ENCODE data around the gene RNU6-9.

GRCh38 chr19:888581-889385 lies 4.5 kb upstream of the RNU6-9 start:
- TF ChIP-seq CTCF (IDR thresholded peaks at IDR 0.05; ENCODE audit: insufficient read depth, low read depth, low read length) = no peak
- TF ChIP-seq EZH2 (IDR thresholded peaks at IDR 0.05; ENCODE audit: insufficient read depth, low read length) = no peak
